Measurements from ENCODE around the gene FMNL2.

Gene FMNL2

GRCh38 chr2:152594022-152594766 is 259.2 kb downstream of the FMNL2 start:
- DNase-seq = peak; percentile 73 to 81
- H3K27ac ChIP-seq = peak overlapping the region; percentile 50 to 74
- TF ChIP-seq, protein P1, sequence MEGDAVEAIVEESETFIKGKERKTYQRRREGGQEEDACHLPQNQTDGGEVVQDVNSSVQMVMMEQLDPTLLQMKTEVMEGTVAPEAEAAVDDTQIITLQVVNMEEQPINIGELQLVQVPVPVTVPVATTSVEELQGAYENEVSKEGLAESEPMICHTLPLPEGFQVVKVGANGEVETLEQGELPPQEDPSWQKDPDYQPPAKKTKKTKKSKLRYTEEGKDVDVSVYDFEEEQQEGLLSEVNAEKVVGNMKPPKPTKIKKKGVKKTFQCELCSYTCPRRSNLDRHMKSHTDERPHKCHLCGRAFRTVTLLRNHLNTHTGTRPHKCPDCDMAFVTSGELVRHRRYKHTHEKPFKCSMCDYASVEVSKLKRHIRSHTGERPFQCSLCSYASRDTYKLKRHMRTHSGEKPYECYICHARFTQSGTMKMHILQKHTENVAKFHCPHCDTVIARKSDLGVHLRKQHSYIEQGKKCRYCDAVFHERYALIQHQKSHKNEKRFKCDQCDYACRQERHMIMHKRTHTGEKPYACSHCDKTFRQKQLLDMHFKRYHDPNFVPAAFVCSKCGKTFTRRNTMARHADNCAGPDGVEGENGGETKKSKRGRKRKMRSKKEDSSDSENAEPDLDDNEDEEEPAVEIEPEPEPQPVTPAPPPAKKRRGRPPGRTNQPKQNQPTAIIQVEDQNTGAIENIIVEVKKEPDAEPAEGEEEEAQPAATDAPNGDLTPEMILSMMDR (IDR thresholded peaks at IDR 0.05) = no peak

GRCh38 chr2:152594792-152595191 is 259.8 kb downstream of the FMNL2 start:
- Histone ChIP-seq H3K27me3 (no peaks in the 10 kb centered on the region), H3K9me3 (no peaks in the 10 kb centered on the region), H3K27ac (peak overlapping the region; percentile 50 to 74), H3K4me1 (peaks cover 0 to 22% (median 10%) of the 10 kb centered on the region in 4 donors), H3K4me3 (no peak overlapping the region), H3K36me3 (peaks cover 0 to 6% (median 0%) of the 10 kb centered on the region in 3 donors)
- intact Hi-C loops (cut with DNase I; ENCODE audit: low total_unique reads) = no loop called here
- peak; percentile 88 to 89 for DNase-seq
- TF ChIP-seq, protein P1 (IDR thresholded peaks at IDR 0.05) = no peak

More at GRCh38 chr2:152594022-152594766, 259.2 kb downstream of the FMNL2 start:
- Histone ChIP-seq H3K9me3 (no peaks in the 10 kb centered on the region), H3K4me1 (peaks cover 0 to 23% (median 10%) of the 10 kb centered on the region in 4 donors), H3K27me3 (no peaks in the 10 kb centered on the region), H3K36me3 (peaks cover 0 to 6% (median 0%) of the 10 kb centered on the region in 3 donors), H3K4me3 (no peak overlapping the region)
- intact Hi-C loops (cut with DNase I; ENCODE audit: low total_unique reads) = no loop called here

DNA sequence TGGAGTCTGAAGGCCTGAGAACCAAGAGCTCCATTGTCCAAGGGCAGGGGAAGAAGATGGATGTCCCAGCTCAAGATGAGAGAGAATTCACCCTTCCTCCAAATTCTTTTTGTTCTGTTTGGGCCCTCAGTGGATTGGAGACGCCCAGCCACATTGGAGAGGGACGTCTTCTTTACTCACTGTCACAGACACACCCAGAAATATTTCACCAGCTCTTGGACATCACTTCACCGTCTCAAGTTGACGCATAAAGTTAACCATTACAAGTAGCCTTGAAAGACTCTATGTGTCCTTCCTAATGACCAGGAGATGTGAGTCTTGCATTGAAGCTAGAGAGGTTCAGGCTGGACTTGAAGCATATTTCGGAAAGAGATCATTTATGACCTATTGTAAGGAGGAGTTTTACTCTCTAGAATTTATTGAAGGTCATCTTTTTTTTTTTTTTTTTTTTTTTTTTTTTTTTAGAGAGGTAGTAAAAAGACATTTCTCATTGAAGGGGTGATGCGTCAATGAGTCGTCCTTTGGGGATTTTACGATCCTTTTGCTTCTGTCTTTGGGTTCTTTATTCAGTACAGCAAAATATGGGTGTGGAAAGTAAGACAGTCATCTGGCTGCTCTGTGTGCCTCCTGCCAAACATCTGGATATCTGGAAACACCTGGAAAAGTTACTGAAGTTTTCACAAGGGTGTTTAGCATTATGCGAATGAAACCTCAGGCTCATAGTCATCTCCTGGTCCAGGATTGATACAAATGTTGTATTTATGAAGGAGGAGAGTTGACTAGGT is 264.2 kb downstream of the FMNL2 start:
- intact Hi-C loops (cut with DNase I; ENCODE audit: low total_unique reads) = no loop called here
- H3K4me3 ChIP-seq = no peak overlapping the region
- H3K27ac ChIP-seq = no peak overlapping the region
- H3K9me3 ChIP-seq = no peaks in the 10 kb centered on the region
- no peak for DNase-seq
- peaks cover 0 to 17% (median 8%) of the 10 kb centered on the region in 4 donors for H3K4me1 ChIP-seq
- peaks cover 0 to 6% (median 0%) of the 10 kb centered on the region in 3 donors for H3K36me3 ChIP-seq
- TF ChIP-seq, protein P1 (IDR thresholded peaks at IDR 0.05) = no peak
- H3K27me3 ChIP-seq = no peaks in the 10 kb centered on the region

GRCh38 chr2:152600051-152600657 is 265.2 kb downstream of the FMNL2 start:
- no peaks in the 10 kb centered on the region for H3K9me3 ChIP-seq
- intact Hi-C loops (cut with DNase I; ENCODE audit: low total_unique reads) = no loop called here

DNA sequence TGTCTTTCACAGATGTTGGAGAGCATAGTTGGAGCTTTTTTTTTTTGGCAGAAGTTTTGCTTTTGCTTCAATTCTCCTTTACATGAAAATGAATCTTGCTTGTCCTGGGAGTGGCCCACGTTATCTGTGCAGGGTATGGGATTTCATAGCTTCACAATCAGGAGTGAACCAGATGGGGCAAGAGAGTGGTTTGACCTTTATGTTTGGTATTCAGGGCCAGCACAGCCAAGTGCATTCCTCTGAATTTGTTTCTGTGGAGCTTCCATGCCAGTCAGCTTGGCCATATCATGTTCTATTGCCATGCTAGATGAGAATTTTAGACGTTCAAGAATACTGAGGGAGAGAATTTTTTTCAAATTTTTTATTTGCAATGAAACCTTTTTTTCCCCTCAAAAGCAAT is 265.7 kb downstream of the FMNL2 start:
- H3K27me3 ChIP-seq = no peaks in the 10 kb centered on the region
- DNase-seq = no peak
- intact Hi-C loops (cut with DNase I; ENCODE audit: low total_unique reads) = no loop called here
- H3K4me1 ChIP-seq = peaks cover 0 to 2% (median 0%) of the 10 kb centered on the region in 4 donors
- H3K4me3 ChIP-seq = no peak overlapping the region
- H3K27ac ChIP-seq = no peak overlapping the region
- TF ChIP-seq, protein P1 (IDR thresholded peaks at IDR 0.05) = no peak
- no peaks in the 10 kb centered on the region for H3K9me3 ChIP-seq
- peaks cover 0 to 6% (median 0%) of the 10 kb centered on the region in 3 donors for H3K36me3 ChIP-seq

More at GRCh38 chr2:152600051-152600657, 265.2 kb downstream of the FMNL2 start:
- no peaks in the 10 kb centered on the region for H3K27me3 ChIP-seq
- no peak overlapping the region for H3K4me3 ChIP-seq
- H3K4me1 ChIP-seq = peaks cover 0 to 8% (median under 1%) of the 10 kb centered on the region in 4 donors
- DNase-seq = no peak
- H3K36me3 ChIP-seq = peaks cover 0 to 6% (median 0%) of the 10 kb centered on the region in 3 donors
- TF ChIP-seq, protein P1 (IDR thresholded peaks at IDR 0.05) = no peak
- no peak overlapping the region for H3K27ac ChIP-seq
